ENCODE results near the gene GINS1.

DNA sequence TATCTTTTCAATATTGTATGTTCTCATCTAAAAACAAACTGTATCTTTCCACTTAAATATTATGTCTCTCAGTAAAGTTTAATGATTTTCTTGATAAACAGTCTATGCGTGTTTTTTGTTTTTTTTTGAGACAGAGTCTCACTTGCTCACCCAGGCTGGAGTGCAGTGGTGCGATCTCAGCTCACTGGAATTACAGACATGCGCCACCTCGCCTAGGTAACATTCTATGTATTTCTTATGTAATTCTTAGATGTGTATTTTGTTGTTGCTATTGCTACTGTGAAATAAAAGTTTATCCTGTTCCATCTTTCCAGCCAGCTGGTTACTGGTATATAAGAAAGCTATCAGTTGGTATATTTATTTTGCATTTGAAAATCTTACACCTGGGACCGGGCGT lies 46.2 kb upstream of the GINS1 start:
- TF ChIP-seq TCF12 (IDR thresholded peaks at IDR 0.05; ENCODE audit: low read depth) (no peak), TEAD4 (IDR thresholded peaks at IDR 0.05) (peak; percentile 75), CREB1 (IDR thresholded peaks at IDR 0.05; ENCODE audit: low read depth) (no peak), RAD21 (IDR thresholded peaks at IDR 0.05; ENCODE audit: low read depth) (no peak)
- TF ChIP-seq, protein P1, sequence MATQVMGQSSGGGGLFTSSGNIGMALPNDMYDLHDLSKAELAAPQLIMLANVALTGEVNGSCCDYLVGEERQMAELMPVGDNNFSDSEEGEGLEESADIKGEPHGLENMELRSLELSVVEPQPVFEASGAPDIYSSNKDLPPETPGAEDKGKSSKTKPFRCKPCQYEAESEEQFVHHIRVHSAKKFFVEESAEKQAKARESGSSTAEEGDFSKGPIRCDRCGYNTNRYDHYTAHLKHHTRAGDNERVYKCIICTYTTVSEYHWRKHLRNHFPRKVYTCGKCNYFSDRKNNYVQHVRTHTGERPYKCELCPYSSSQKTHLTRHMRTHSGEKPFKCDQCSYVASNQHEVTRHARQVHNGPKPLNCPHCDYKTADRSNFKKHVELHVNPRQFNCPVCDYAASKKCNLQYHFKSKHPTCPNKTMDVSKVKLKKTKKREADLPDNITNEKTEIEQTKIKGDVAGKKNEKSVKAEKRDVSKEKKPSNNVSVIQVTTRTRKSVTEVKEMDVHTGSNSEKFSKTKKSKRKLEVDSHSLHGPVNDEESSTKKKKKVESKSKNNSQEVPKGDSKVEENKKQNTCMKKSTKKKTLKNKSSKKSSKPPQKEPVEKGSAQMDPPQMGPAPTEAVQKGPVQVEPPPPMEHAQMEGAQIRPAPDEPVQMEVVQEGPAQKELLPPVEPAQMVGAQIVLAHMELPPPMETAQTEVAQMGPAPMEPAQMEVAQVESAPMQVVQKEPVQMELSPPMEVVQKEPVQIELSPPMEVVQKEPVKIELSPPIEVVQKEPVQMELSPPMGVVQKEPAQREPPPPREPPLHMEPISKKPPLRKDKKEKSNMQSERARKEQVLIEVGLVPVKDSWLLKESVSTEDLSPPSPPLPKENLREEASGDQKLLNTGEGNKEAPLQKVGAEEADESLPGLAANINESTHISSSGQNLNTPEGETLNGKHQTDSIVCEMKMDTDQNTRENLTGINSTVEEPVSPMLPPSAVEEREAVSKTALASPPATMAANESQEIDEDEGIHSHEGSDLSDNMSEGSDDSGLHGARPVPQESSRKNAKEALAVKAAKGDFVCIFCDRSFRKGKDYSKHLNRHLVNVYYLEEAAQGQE (IDR thresholded peaks at IDR 0.05; ENCODE audit: low read depth), result no peak
- TF ChIP-seq, protein P2, sequence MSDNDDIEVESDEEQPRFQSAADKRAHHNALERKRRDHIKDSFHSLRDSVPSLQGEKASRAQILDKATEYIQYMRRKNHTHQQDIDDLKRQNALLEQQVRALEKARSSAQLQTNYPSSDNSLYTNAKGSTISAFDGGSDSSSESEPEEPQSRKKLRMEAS (IDR thresholded peaks at IDR 0.05), result no peak

All from Ishikawa (cell line).